ENCODE results near the gene LHFPL2. TPM values are rescaled to one million over a fixed set of nuclear protein-coding genes. Genes with fewer than 3 reads are reported as not detected.

Gene LHFPL2
- total and polyA plus RNA-seq, 4 experiments from 2014 or later = 0.25 to 2.7 (median 1.6) TPM

DNA sequence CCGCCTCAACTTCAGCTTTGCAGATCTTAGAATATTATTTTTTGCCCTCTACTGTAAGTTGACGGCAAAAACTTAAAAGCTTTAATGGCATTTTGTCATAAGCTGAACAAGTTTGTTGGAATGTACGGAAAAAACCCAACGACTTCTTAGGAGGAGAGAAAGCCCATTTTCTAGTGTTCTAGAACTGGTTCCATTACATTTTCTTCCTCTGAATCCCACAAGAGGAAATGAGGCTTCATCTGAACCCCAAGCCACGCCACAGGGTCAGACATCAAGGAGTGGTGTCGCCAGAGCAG is 113.7 kb downstream of the LHFPL2 start:
- Histone ChIP-seq H3K27me3 (ENCODE audit: insufficient read depth, low read length) (no peaks in the 10 kb centered on the region), H3K27ac (ENCODE audit: low read depth, low read length) (no peak overlapping the region), H3K4me1 (ENCODE audit: insufficient read depth, low read length) (no peaks in the 10 kb centered on the region), H3K36me3 (ENCODE audit: insufficient read depth, low read length) (no peaks in the 10 kb centered on the region), H3K9me3 (ENCODE audit: control insufficient read depth in 1 of 2, low read length in 2 of 2) (no peaks in the 10 kb centered on the region), H3K4me3 (ENCODE audit: low read length in 2 of 2) (no peak overlapping the region)
- Mint-ChIP-seq H3K27me3 (peaks cover 2 to 6% of the 10 kb centered on the region in 2 donors), H3K9me3 (no peaks in the 10 kb centered on the region), H3K4me3 (no peak overlapping the region), H3K36me3 (no peaks in the 10 kb centered on the region), H3K4me1 (peaks cover 0 to 2% (median 0%) of the 10 kb centered on the region in 4 donors), H3K27ac (no peak overlapping the region)
- DNase-seq = no peak
- ChIA-PET POLR2A (ENCODE audit: partially characterized antibody) (no interaction called here), CTCF (ENCODE audit: partially characterized antibody) (interaction anchor here (1.5 kb wide), 1 partner anchor 13 kb away, joined by 3 read pairs; no protein-coding TSS in a partner anchor)
- intact Hi-C loops (cut with micrococcal nuclease) = no loop called here

DNA sequence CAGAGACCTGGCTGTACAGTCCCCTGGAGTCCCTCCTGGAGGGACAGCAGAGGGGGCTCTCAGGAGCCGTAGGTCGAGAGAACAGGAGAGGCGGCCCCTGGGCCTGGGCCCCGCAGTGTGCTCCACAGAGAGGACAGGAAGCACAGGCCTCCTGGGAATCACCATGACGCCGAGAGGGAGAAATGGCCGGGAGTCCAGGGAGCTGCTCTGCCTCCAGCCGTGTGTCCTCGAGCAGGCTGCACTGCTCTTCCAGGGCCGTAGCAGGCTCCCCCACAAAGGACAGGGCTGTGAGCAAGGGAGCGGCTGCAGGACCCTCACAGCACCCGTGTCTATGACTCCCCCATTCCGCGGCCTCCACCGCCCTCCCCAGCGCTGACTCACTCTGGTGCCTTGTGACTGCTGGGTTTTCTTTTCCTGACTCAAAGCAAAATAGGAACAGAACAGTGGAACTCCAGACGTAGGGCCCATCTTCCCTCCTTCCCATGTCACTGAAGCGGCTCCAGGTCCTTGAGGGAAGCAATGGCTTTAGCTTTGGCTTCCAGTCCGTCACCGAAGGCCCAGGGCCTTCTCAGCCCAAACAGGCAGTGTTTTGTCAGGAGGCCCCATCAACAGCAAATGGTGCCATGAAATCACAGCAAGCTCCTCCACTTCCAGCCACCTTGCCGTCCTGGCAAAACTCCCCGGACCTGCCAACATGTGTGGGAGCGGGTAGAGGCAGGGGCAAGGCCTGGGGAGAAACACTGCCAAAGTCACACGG is 114.2 kb downstream of the LHFPL2 start:
- no peak for DNase-seq
- intact Hi-C loops (cut with micrococcal nuclease) = no loop called here
- Histone ChIP-seq H3K4me3 (ENCODE audit: low read length in 2 of 2) (no peak overlapping the region), H3K27me3 (ENCODE audit: insufficient read depth, low read length) (no peaks in the 10 kb centered on the region), H3K36me3 (ENCODE audit: insufficient read depth, low read length) (no peaks in the 10 kb centered on the region), H3K27ac (ENCODE audit: low read depth, low read length) (no peak overlapping the region), H3K4me1 (ENCODE audit: insufficient read depth, low read length) (no peaks in the 10 kb centered on the region), H3K9me3 (ENCODE audit: control insufficient read depth in 1 of 2, low read length in 2 of 2) (no peaks in the 10 kb centered on the region)
- H3K4me1 Mint-ChIP-seq = peaks cover 0 to 2% (median 0%) of the 10 kb centered on the region in 4 donors
- ChIA-PET POLR2A (ENCODE audit: partially characterized antibody) (no interaction called here), CTCF (ENCODE audit: partially characterized antibody) (interaction anchor here (1.5 kb wide), 1 partner anchor 13 kb away, joined by 3 read pairs; no protein-coding TSS in a partner anchor)
- H3K27ac Mint-ChIP-seq = no peak overlapping the region
- H3K36me3 Mint-ChIP-seq = no peaks in the 10 kb centered on the region
- no peak overlapping the region for H3K4me3 Mint-ChIP-seq
- H3K9me3 Mint-ChIP-seq = no peaks in the 10 kb centered on the region
- peaks cover 3 to 6% of the 10 kb centered on the region in 2 donors for H3K27me3 Mint-ChIP-seq

DNA sequence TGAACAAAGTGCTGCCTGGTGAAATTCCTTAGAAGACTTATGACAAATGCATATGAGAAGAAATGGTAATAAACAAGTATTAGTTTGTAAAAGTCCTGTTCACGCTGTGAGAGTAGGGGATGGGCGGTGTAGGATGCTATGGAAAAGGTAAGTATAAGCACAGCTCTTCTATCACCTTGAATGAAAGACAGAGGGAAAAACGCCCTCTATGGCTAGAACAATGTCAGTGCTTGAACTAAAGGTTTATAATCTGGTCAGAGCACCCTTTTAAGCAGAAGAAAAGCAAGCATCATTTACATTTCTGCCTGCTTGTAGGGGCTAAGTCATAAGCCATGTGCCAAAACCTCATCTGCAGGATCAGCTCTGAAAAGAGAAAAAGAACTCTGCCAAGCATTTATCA is 115.2 kb downstream of the LHFPL2 start:
- POLR2A ChIA-PET (ENCODE audit: partially characterized antibody) = no interaction called here
- no peaks in the 10 kb centered on the region for H3K36me3 ChIP-seq (ENCODE audit: insufficient read depth, low read length)
- no peak overlapping the region for H3K27ac ChIP-seq (ENCODE audit: low read depth, low read length)
- H3K4me1 Mint-ChIP-seq = peaks cover 0 to under 1% (median 0%) of the 10 kb centered on the region in 4 donors
- H3K27me3 ChIP-seq (ENCODE audit: insufficient read depth, low read length) = no peaks in the 10 kb centered on the region
- H3K4me3 ChIP-seq (ENCODE audit: low read length in 2 of 2) = no peak overlapping the region
- intact Hi-C loops (cut with micrococcal nuclease) = no loop called here
- H3K9me3 ChIP-seq (ENCODE audit: control insufficient read depth in 1 of 2, low read length in 2 of 2) = no peaks in the 10 kb centered on the region
- no peaks in the 10 kb centered on the region for H3K36me3 Mint-ChIP-seq
- H3K27me3 Mint-ChIP-seq = peaks cover 1 to 8% of the 10 kb centered on the region in 2 donors
- DNase-seq = no peak
- no peaks in the 10 kb centered on the region for H3K9me3 Mint-ChIP-seq
- CTCF ChIA-PET (ENCODE audit: partially characterized antibody) = no interaction called here
- no peaks in the 10 kb centered on the region for H3K4me1 ChIP-seq (ENCODE audit: insufficient read depth, low read length)
- H3K4me3 Mint-ChIP-seq = no peak overlapping the region
- H3K27ac Mint-ChIP-seq = no peak overlapping the region

DNA sequence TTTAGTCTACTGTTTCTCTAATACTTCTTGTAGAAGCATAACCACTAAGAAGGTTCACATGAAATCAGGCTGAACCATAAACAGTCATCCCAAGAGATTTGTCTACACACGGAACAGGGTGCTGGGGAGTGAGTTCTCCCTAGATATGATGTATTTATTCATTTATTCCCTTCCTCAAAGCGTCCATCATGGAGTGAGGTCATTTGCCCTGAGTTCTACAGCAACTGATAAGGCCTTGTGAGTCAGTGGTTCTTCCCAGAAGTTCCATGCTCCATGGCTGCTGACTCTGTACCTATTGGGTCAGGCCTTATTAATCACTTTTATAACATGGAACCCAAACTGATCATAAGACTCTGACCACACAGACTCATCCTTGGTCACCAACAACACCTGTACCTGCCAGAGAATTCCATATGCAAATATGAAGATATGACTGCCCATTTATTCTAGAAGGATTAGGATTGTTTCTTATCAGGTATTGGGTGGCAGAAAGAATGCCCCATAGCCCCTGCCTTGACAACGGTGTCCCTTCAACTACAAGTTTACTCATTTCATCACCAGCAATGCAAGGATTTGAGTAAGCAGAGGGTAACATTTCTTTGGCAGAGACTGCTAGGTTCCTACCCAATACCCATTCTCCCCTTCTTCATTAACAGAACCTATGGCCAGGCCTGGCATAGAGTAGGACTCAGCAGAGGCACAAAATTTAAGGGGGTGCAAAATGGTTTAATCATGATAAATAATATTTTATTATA is 118.1 kb downstream of the LHFPL2 start:
- intact Hi-C loops (cut with micrococcal nuclease) = no loop called here
- Histone ChIP-seq H3K4me1 (ENCODE audit: insufficient read depth, low read length) (no peaks in the 10 kb centered on the region), H3K9me3 (ENCODE audit: control insufficient read depth in 1 of 2, low read length in 2 of 2) (no peaks in the 10 kb centered on the region), H3K27ac (ENCODE audit: low read depth, low read length) (no peak overlapping the region), H3K27me3 (ENCODE audit: insufficient read depth, low read length) (no peaks in the 10 kb centered on the region), H3K4me3 (ENCODE audit: low read length in 2 of 2) (no peak overlapping the region), H3K36me3 (ENCODE audit: insufficient read depth, low read length) (no peaks in the 10 kb centered on the region)
- Mint-ChIP-seq H3K27ac (no peak overlapping the region), H3K4me3 (no peak overlapping the region), H3K27me3 (peaks cover 1 to 12% of the 10 kb centered on the region in 2 donors), H3K4me1 (no peaks in the 10 kb centered on the region), H3K9me3 (no peaks in the 10 kb centered on the region), H3K36me3 (no peaks in the 10 kb centered on the region)
- ChIA-PET CTCF (ENCODE audit: partially characterized antibody) (no interaction called here), POLR2A (ENCODE audit: partially characterized antibody) (no interaction called here)
- no peak for DNase-seq

DNA sequence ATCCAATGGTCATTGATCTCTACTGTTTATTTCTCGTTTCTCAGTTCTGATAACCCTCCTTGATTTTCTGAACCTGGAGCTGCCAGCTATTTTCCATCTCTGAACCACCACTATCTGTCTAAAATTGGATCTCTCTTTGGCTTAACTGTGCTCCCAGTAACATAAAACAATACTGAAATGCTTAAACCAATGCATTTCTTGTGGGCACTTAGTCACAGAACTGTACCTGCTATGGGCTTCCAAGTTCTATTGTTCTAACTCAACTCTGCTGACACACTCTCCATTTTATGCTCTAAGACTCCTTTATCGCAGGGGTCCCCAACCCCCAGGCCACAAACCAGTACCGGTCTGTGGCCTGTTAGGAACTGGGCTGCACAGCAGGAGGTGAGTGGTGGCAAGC is 120.6 kb downstream of the LHFPL2 start:
- no peak for DNase-seq
- POLR2A ChIA-PET (ENCODE audit: partially characterized antibody) = no interaction called here

DNA sequence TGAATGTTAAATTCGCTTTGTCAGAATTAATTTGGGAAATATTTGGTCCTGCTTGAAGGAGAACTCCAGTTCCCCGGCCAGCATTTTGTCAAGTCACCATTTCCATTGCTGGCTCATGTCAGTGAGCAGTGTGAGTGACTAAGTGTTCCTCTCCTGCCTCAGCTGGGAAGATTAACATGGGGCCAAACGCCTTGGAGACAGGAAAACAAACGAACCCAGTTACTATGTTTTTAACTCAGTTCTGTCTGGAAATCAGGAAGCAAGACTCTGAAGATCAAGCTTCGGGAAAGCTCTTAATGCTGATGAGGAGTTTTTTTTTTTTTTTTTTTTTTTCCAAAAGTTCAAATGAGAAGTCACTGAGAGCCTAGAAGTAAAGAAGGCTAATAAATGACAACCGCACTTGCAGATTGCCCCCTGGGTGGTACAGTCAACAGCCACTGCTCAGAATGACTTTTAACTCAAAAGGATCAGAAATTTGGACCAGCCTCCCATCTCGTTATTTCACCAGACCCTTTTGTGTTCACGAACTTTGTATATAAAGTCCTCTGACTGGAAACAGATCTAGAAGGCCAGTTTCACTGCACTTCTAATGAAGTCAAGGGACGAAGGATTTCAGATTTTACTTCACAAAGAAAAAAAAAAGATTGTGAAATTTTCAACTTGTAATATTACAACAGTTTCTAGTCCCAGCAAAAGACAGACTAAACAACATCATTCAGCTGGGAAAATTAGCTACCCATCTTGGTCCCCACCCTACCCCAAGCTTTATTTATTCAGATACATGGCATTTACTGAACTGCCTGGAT is 121.3 kb downstream of the LHFPL2 start:
- Mint-ChIP-seq H3K4me1 (no peaks in the 10 kb centered on the region), H3K27ac (no peak overlapping the region), H3K36me3 (no peaks in the 10 kb centered on the region), H3K4me3 (no peak overlapping the region), H3K9me3 (no peaks in the 10 kb centered on the region), H3K27me3 (peaks cover 6 to 21% of the 10 kb centered on the region in 2 donors)
- intact Hi-C loops (cut with micrococcal nuclease) = no loop called here
- no peak for DNase-seq
- Histone ChIP-seq H3K36me3 (ENCODE audit: insufficient read depth, low read length) (no peaks in the 10 kb centered on the region), H3K9me3 (ENCODE audit: control insufficient read depth in 1 of 2, low read length in 2 of 2) (no peaks in the 10 kb centered on the region), H3K4me1 (ENCODE audit: insufficient read depth, low read length) (no peaks in the 10 kb centered on the region), H3K27me3 (ENCODE audit: insufficient read depth, low read length) (no peaks in the 10 kb centered on the region), H3K27ac (ENCODE audit: low read depth, low read length) (no peak overlapping the region), H3K4me3 (ENCODE audit: low read length in 2 of 2) (no peak overlapping the region)
- ChIA-PET CTCF (ENCODE audit: partially characterized antibody) (no interaction called here), POLR2A (ENCODE audit: partially characterized antibody) (no interaction called here)

More for the DNA sequence above, 120.6 kb downstream of the LHFPL2 start:
- Mint-ChIP-seq H3K27me3 (peaks cover 4 to 16% of the 10 kb centered on the region in 2 donors), H3K4me3 (no peak overlapping the region), H3K27ac (no peak overlapping the region), H3K36me3 (no peaks in the 10 kb centered on the region), H3K9me3 (no peaks in the 10 kb centered on the region), H3K4me1 (no peaks in the 10 kb centered on the region)
- Histone ChIP-seq H3K27me3 (ENCODE audit: insufficient read depth, low read length) (no peaks in the 10 kb centered on the region), H3K9me3 (ENCODE audit: control insufficient read depth in 1 of 2, low read length in 2 of 2) (no peaks in the 10 kb centered on the region), H3K36me3 (ENCODE audit: insufficient read depth, low read length) (no peaks in the 10 kb centered on the region), H3K27ac (ENCODE audit: low read depth, low read length) (no peak overlapping the region), H3K4me3 (ENCODE audit: low read length in 2 of 2) (no peak overlapping the region), H3K4me1 (ENCODE audit: insufficient read depth, low read length) (no peaks in the 10 kb centered on the region)
- CTCF ChIA-PET (ENCODE audit: partially characterized antibody) = no interaction called here
- intact Hi-C loops (cut with micrococcal nuclease) = no loop called here

DNA sequence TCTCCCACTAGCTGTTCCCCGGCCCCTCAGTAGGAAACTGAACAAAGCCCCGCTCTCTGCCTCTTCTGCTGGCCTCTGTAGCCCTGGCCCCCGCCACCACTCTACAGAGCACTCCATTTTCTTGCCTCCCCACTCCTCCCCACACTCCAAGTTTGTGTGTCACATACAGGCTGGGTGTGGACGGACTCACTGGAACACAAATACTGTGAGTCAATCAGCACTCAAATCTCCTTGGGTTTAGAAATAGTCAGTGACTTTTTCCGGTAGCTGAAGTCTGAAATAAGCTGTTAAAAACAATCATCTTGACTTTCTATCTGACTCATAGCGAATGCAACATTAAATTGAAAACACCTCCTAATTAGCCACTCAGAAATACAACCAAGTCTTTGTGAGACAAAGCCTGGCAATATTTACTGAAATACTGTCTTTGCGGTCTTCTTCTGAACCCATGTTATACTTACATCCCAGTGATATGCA is 122.5 kb downstream of the LHFPL2 start:
- peaks cover 7 to 21% of the 10 kb centered on the region in 2 donors for H3K27me3 Mint-ChIP-seq
- Histone ChIP-seq H3K27ac (ENCODE audit: low read depth, low read length) (no peak overlapping the region), H3K36me3 (ENCODE audit: insufficient read depth, low read length) (no peaks in the 10 kb centered on the region), H3K9me3 (ENCODE audit: control insufficient read depth in 1 of 2, low read length in 2 of 2) (no peaks in the 10 kb centered on the region), H3K4me1 (ENCODE audit: insufficient read depth, low read length) (no peaks in the 10 kb centered on the region), H3K27me3 (ENCODE audit: insufficient read depth, low read length) (no peaks in the 10 kb centered on the region), H3K4me3 (ENCODE audit: low read length in 2 of 2) (no peak overlapping the region)
- ChIA-PET CTCF (ENCODE audit: partially characterized antibody) (no interaction called here), POLR2A (ENCODE audit: partially characterized antibody) (no interaction called here)
- H3K4me1 Mint-ChIP-seq = no peaks in the 10 kb centered on the region
- H3K27ac Mint-ChIP-seq = no peak overlapping the region
- H3K36me3 Mint-ChIP-seq = no peaks in the 10 kb centered on the region
- intact Hi-C loops (cut with micrococcal nuclease) = no loop called here
- H3K4me3 Mint-ChIP-seq = no peak overlapping the region
- no peaks in the 10 kb centered on the region for H3K9me3 Mint-ChIP-seq
- DNase-seq = no peak

All from CD4-positive, alpha-beta memory T cell (primary cell).